ENCODE measurements around the gene DCAF17.
"Not testable (repeated sequence)": the region's sequence is repeated elsewhere in the genome, so short reads cannot be mapped to it uniquely, and the experiment has no call there.

The DCAF17 gene

DNA sequence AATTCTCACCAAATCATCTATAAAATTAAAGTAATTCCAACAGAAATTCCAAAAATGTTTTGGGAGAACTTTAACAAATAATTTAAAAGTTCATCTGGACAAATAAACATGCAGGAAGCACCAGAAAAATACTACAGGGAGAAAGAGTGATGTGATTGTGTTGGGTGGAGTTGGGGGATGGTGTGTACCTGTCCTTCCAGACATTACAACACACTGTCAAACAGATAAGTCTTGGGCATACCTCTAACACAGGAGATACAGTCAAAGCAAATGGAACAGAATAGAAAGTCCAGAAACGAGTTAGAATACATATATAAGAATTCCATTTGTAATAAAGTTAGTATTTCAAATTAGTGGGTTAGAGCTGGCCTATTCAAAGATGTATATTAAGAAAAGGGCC, 22.8 kb upstream of the DCAF17 start:
- DNase-seq = no peak

DNA sequence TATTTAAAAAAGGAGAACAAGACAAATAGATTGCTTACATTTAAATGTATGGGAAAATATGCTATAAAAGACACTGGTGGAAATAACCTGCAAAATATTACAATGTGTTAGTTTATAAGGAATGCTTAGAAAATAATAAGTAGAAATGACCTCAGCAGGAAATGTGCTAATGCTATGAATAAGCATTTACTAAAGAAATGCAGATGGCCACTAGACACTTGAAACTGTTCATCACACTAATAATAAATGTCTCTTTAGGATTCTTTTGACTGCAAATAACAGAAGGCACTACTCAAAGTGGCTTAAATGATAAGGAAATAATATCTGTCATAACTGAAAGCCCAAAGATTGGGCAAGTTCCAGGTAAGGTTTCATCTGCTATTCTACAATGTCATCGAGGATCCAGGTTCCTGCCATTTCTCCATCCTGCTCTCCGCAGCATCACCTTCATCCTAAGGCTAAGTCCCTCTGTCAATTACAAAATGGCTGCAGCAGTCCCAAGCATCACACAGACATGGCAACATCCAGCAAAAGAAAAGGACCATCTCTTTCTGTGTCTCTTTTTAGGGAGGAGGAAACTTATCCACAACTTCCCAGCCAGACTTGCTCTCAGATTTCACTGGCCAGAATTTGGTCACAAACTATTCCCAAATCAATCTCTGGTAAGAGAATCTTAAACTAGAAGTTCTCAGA, 22.1 kb upstream of the DCAF17 start:
- DNase-seq = no peak

DNA sequence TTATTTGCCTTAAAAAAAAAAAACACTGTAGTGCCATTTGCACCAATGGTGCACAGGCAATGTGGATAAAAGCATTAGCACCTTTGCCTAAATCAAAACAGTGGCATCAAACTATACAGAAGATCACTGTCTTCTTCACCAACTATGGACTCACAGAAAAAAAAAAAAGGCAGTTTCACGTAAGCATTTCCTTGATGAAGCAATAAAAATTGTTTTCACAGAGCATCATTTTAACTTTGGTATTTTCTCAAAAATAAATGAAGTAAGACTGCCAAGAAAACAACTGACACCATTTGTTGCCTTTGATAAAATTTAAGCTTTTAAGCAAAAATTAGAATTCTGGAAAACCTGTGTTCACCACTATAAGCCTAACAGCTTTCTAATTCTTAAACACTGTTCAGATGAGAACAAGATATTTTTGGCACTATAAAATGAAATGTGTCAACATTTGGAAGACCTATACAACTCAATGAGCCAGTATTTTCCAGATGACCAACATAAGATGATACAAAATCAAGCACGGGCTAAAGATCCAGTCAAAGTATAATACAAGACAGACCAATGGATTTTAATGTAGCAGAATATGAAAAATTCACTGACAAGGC, 21.4 kb upstream of the DCAF17 start:
- DNase-seq = no peak

DNA sequence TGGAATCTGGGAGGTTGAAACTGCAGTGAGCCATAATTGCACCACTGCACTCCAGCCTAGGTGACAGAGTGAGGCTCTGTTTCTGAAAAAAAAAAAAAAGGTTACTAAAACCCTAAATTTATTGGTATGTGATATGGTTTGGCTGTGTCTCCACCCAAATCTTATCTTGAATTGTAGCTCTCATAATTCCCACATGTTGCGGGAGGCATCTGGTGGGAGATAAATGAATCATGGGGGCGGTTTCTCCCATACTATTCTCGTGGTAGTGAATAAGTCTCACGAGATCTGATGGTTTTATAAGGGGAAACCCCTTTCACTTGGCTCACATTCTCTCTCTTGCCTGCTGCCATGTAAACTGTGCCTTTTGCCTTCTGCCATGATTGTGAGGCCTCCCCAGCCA, 19.4 kb upstream of the DCAF17 start:
- not testable (repeated sequence) for DNase-seq

DNA sequence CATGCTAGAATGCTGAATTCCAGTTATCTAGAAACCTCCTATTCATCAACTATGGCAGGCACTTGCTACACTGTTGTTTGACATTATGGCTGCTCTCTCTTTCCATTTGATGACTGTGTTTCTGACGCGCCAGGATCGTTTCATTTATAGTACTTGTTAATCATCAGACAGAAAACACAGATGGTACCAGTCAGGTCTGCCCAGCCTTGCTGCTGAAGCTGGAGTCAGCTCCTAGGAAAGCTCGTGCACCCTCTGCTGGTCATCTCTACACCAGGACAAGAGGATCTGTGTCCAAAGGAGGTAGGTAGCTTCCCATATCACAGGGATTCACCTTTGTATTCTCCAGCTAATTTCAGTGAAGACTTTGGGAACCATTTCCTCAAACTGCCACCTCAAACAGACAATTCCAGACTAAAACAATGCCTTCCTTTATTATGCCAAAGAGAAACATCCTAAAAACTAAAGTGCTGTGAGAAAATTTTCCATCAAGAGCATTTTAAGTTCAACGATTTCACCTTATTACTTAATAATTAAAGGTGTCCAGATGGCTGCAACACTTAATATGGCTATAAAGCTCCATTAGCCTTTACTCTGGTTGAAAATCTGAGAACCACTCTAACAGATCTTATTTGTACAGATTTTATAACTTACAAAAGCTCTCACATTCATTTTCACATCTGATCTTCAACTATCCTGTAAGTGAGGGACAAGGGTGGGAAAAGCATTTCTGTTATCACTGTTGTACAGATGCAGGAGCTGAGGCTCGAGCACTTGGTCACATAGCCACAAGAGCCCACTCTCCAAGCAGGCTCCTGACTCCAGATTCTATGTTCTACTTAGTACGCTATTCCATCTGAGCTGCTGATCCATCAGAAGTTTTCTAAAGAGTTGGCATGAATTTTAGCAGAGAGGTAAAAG, 17.8 kb upstream of the DCAF17 start:
- DNase-seq = peak; percentile 83

DNA sequence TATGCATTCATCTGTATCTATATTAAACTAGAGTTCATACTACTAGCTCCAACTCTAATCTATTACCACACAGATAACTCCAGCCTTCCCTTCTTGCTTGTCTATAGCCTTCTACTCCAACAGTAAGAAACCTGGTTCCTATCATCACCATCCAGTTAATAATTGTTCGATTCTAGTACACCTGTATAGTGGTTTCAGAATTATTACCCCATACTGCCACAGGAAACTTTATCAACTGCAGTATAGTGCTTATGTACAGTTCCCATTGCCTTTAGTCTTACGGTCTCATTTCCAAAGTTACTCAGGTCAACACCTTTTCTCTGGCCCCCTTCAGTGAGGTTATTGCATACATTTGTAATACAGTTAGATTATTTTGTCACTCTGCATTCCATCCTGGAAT, 14.7 kb upstream of the DCAF17 start:
- DNase-seq = no peak

DNA sequence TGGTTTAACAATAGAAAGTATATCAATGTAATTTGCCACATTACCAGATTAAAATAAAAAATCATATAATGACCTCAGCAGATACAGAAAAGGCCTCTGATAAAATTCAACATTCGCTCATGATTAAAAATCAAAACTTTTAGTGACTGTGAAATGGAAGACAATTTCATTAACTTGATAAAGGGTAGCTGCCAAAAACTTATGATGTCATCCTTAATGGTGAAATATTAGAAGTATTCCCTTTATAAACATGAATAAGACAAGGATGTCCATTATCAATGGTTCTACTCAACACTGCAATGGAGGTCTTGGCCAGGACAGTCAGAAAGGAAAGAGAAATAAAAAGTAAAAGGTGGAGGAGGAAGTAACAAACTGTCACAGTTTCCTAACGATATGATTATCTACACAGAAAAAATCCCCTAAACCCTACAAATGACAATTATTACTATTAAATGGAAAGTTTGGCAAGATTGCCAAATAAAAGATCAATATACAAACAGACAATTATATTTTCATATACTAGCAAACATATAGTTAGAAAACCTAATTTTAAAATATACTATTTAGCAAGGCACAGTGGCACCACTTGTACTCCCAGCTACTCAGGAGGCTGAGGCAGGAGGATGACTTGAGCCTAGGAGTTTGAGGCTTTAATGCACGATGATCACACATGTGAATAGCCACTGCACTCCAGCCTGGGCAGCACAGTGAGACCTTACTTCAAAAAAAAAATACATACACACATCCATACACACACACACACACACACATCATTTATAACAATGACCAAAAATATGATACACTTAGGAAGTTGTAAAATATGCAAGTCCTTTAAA, 13.1 kb upstream of the DCAF17 start:
- DNase-seq = no peak

DNA sequence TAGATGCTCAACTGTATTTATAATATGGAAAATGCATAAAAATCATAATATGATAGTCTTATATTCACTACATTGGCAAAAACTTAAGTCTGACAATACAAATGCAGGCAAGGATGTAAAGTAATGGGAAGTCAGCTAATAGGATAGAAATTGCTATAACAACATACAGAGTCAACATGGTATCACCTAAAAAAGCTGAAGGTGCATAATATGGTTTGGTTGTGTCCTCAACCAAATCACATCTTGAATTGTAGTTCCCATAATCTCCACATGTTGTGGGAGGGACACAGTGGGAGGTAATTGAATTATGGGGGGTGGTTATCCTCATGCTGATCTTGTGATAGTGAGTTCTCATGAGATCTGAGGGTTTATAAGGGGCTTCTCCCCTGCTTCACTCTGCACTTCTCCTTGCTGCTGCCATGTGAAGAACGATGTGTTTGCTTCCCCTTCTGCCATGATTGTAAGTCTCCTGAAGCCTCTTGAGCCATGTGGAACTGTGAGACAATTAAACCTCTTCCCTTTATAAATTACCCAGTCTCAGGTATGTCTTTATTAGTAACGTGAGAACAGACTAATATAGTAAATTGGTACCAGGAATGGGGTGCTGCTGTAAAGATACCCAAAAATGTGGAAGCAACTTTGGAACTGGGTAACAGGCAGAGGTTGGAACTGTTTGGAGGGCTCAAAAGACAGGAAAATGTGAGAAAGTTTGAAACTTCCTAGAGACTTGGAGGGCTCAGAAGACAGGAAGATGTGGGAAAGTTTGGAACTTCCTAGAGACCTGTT, 11.1 kb upstream of the DCAF17 start:
- not testable (repeated sequence) for DNase-seq

DNA sequence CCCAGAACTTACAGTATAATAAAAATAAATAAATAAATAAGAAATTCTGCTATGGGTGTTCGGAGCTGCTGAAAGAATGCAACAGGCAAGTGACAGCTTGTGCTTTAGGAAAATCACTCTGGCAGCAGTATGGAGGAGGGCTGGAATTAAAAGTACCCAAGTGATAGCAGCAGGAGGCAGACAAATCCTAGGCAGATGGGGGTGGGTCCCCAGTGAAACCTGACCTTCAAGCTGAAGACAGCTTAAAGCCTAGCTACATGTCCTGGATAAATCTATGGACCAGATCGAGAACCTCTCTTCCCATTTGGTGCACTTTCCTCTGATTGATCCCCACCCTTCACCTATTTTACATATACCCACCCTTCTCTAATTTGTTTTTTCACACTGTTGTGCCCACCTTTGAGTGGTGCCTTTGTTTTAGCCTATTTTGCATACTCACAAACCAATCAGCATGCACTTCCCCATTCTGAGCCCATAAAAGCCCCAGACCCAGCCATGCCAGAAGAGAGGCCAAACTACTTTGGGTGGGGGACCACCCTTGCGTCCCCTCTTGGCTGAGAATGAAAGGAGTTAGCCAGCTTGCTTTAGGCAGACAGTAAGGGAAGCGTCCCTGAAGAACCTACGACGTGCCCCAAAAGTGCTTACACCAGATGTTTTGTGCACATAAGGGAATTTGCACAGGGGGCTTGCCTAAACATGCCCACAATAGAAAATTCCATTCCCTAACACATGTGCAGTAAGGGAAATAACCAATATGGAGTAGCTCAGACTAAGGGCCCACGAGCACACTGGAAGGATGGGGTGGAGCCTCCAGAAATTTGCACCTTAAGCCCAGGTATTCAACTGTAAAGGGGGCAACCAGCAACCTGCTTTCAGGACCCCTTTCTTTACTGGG, 3.3 kb upstream of the DCAF17 start:
- no peak for DNase-seq

DNA sequence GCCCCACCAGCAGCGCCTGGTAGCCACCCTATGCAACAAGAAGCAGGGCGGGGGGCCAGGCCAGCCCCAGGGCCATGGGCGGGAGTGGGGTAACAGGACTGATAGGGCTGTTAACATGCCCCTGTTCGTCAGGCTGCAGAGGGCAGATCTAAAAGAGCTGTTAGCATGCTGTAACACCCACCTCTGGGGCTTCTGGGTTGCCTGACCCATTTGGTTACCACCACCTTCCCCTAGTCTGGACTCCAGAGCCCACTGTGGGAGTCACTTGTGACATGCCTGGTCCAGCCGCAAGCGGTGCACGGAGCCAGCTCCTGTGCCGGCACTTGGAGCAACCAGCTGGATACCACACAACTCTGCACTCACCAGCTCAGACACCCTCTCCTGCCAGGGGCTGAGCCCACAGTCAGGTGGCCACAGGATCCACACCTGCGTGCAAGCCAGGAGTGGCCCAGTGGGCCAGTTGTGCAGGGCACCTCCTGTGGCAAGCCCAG, 2.3 kb upstream of the DCAF17 start:
- DNase-seq = no peak

DNA sequence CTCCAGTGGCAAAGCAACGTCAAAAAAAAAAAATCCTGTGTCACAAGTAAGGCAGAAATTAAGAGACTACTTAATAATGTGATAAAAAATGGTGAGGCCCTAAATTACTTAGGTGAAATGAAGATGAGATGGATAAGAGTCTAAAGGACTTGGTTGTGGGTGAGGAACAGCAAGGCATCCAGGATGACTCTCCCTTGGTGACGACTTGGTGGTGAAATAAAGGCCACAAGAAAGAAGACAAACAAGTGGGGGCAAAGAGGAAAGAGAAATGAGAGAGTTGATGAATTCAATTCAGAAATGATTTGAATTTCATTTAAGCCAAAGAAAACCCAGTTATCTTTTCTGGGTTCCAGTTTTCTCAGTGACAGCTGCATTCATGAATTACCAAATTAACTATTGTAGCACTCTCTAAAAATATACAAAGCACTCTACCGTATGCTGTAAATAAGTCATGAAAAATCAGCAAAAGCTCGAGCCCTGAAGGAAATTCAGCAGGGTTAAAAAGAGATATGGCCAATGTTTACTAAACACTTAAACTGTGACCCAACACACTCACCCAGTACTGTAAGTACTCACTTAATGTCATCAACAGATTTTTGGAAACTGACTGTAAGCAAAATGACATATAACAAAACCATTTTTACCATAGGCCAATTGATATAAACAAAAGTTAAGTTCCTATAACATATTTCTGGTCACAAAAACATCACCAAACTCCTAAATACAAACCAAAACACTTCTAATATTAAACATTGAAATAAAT, 1.6 kb upstream of the DCAF17 start:
- no peak for DNase-seq

DNA sequence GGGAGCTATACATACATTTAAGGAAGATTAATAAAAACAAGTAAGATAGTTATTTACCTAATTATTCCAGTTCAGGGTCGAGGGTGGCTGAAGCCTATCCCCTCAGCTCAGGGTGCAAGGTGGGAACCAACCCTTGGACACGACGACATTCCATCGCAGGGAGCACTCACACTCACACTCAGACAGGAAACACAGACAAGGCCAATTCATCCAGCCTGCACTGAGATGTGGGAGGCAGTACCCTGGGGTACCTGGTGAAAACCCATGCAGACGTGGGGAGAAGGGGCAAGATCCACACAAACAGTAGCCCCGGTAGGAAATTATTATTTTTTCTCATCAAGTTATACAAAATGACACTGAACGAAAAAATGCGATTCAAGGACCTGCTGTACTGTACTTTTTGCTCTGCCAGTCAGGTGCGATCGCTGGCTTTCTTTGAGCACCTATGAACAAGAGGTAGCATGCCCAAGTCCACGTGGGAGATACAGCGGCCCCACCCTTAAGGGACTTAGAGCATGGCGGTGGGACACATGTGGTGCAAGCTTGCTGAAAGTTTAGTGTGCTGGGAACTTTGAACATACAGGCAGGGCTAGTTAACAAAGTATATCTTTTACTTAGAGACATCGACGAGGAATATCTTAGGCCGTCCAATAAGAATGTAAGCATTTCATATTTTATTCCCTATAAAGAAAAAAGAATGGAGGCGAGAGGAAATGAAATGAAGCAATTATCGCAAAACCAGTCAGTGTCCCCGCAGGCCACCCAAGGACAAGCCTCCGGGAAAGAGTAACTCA, 860 bp upstream of the DCAF17 start:
- DNase-seq = peak; percentile 74

DNA sequence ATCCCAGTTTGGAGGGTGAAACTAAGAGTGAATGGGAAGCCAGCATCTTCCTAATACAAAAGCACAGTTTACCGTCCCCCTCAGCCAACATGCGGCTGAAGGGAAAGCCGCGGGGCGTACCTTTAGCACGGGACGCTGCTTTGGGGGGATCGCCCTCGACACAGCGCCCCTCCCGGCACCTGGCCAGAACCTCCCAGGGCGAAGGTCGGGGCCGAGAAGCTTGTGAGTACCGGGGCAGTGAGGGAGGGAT, 338 bp upstream of the DCAF17 start, which contains the start of gene METTL8:
TSS of gene METTL8 (minus strand) at position 228 of the 250 bp plus-strand sequence. CDS start 41,805 bp downstream, outside the sequence.
- no peak for DNase-seq

DNA sequence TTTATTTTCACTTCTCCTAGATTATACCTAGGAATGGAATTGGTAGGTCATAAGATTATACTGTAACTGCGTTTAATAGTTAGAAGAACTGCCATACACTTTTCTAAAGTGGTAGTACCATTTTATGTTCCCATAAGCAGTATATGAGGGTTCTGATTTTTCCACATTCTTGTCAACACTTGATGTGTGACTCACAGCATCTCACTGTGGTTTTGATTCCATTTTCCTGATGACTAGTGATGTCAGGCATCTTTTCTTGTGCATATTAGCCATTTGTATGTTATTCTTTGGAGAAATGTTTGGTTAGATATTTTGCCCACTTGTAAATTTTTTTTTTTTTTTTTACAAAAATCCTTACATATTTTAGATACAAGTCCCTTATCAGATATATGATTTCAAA, 2.3 kb downstream of the DCAF17 start:
- DNase-seq = no peak

DNA sequence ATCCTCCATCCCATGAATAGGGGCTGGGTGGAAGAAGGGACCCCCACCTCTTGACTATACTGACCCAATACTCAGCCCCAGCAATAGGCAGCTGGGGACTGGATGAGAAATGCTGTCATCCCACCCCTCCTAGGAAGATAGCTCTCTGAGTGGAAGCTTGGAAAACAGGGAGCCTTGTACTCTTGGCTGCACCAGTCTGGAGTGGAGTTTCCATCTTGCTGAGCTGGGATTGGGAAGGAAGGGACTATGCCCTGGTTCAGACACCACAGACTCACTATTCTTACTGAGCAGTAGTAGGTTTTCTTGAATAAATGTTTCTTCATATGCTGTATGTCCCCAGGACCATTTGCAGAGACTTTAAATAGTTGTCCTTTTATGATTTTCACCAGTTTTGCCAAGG, 7.4 kb downstream of the DCAF17 start:
- no peak for DNase-seq

DNA sequence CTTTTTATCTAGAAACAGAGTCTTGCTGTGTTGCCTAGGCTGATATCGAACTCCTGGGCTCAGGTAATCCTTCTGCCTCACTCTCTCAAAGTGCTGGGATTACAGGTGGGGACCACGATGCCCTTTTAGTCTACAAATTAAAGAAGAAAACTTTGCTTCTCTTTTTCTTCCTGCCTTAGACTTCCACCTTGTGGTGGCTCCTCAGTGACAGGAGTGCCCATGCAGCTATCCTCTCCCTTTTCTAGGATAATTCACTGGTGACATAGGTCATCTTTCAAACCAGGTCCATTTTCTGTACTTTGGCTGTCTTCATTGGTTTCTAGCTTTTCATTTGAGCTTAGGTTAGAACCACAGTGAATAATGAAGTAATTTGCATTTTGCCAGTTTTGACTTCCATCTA, 13.6 kb downstream of the DCAF17 start:
- DNase-seq = no peak

DNA sequence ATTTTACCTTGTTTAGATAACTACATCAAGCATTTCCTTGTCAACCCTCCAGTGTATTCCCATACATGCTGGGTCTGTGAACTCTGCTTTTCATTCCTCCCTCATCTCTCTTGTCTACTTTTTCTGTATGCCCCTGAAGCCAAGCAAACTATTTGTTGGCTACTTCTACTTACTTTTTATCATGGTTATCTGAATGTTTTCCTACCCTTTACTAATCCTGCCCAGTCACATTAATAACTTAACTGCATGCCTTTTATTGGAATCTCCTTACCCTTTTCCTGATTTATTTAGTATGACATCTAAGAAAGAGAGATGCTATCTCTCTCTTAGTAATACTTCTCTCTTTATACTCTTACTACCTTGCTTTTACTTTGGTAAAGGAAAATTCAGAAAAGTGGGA, 17.0 kb downstream of the DCAF17 start:
- DNase-seq = no peak

DNA sequence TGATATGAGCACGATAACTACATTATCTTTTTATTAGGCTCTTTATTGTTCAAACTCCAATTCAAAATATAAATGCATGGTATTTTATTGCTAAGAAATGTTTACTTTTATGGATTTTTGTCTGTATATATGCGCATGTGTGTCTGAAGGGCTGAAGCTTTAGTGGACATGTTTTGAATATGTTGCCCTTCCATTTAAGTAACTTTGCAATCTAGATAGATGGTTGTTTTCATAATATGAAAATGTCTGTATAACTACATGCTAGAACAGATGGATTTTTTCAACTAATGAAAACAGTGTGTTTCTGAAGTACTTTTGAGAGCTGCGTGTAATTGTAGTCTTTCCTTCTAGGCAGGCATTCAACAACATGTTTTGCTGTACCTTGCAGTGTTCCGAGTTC, 18.7 kb downstream of the DCAF17 start:
- no peak for DNase-seq

DNA sequence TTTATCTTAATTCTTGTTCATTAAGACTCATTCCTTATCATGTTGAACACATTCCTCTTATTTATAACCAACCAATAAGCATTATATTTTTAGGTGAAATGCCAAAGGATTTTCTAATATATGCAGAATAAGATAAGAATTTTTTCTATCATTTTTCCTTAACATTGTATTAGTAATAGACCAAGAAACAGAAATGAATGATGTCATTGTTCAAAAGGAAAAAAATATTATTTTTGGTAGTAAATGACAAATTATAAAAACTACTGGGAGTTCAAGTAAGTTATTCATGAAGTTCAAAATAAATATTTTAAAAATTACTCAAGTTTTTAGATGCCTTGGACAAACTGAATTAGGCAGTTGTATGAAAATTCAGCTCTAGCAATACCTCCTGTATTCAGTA, 25.5 kb downstream of the DCAF17 start:
- no peak for DNase-seq

All from NCI-H2171 (cell line).